Activated gamma-delta T cell treated with Interleukin-2 at 50 U/mL for 16 hours (primary cell): ENCODE data around the gene SEC24B.
A peak's percentile ranks its signal among the peaks of the same experiment; 100 is the strongest.
"Not testable (repeated sequence)": the region's sequence is repeated elsewhere in the genome, so short reads cannot be mapped to it uniquely, and the experiment has no call there.

Source experiments
- DNase-seq: peaks from one replicate; pipeline ENCODE4 v3.0.0-alpha.2; 2020

Gene SEC24B

GRCh38 chr4:109511414-109511813 lies 77.8 kb downstream of the SEC24B start:
- DNase-seq: no peak

DNA sequence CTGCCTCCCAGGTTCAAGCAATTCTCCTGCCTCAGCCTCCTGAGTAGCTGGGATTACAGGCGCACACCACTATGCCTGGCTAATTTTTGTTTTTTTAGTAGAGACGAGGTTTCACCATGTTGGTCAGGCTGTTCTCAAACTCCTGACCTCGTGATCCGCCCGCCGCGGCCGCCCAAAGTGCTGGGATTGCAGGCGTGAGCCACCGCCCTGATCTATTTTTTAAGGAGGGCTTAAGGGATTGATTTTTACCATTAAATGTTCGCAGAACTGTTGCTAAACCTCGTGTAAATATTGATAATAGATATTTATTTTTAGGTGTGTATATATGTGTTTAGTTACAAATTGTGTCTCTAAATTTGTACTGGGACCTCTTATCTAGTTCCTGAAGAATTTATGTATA lies 79.8 kb downstream of the SEC24B start:
- not testable (repeated sequence) for DNase-seq

GRCh38 chr4:109532182-109532581 lies 98.6 kb downstream of the SEC24B start:
- no peak for DNase-seq

DNA sequence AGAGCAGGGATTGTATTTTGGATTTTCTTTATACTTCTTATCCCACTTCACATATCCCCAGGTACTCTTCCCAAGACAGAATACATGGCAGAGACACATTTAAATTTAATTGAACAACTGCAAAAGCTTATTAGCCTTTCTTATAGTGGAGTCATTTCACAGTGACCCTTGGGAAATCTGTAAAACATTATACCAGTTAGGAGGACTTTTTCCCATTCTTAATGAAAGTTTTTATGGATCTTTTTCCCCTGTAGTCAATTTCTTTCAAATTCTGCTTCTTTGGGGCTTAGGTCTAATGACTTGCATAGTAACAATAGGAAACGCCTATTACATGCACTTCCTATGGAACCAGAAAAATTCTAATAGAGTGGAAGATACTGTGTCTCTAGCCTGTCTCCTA lies 111.8 kb downstream of the SEC24B start:
- no peak for DNase-seq

DNA sequence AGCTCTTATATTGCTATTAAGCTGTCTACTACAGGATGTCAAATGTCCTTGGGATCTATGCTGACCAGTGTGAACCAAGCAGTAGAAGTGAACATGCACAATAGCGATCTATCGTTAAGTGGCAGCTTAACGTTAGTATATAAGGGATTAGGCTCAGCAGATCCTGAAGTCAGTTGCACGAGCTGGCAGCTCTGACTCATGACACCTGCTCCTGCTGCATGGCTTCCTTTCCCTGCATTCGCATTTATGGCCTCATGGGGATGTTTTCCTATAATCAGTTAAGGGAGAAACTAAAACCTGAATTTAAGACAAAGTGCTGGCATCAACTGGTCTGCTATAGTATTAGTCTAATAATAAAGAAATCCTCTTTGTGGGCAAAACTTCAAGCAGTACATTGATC lies 113.8 kb downstream of the SEC24B start:
- no peak for DNase-seq

DNA sequence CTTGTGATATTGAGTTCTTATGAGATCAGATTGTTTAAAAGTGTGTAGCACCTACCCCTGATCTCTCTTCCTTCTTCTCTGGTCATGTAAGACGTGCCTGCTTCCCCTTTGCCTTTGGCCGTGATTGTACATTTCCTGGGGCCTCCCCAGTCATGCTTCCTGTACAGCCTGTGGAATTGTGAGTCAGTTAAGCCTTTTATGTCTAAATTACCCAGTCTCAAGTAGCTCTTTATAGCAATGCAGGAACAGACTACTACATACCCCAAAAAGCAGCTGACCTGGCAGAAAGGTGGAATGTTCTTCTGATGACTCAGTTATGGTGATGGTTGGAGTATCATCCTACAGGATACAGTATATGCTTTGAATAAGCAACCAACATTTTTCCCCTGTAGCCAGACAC lies 115.0 kb downstream of the SEC24B start:
- DNase-seq: no peak

GRCh38 chr4:109552237-109552636 lies 118.6 kb downstream of the SEC24B start:
- DNase-seq: no peak

DNA sequence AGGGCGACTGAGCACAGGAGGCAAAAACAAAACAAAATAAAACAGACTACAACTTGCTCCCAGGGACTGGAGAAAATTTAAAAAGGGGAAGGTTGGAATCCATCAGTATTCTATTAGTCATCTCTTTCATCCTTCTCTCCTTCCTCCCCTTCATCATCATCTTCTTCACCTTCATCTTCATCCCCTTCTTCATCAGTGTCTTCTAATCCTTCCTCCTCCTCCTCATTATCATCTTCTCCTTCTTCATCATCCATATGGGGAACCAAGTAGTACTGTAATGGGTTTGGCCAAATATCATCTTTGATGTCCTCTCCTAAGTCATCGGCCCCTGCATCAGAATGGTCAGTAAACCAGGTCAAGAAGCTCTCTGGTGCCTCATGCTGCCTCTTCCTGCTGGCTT lies 119.5 kb downstream of the SEC24B start:
- no peak for DNase-seq

DNA sequence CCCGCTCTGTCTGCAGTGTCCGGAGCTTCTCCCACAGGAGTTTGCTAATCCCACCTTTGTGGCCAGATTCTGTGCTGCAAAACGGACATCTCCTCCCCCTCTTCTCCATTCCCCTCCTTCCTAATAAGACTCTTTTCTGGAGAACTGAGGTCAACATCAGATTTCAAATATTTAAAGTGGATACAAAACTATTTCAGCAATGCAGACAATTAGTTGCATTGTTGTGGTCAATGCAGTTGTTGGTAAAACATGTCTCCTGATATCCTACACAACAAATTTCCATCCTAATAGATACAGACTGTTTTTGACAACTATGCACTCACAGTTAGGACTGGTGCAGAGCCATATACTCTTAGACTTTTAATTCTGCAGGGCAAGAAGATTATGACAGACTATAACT lies 121.4 kb downstream of the SEC24B start:
- no peak for DNase-seq

DNA sequence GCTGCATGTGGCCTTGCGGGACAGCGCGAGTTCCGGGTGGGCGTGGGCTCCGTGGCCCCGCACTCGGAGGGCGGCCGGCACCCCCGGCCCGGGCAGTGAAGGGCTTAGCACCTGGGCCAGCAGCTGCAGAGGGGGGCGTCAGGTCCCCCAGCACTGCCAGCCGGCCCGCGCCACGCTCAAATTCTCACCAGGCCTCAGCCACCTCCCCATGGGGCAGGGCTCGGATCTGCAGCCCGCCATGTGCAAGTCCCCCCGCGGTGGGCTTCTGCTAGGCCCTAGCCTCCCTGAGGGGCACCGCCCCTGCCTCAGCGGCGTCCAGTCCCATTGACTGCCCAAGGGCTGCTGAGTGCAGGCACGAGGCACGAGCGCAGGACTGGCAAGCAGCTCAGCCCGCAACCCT lies 123.8 kb downstream of the SEC24B start:
- DNase-seq: no peak

DNA sequence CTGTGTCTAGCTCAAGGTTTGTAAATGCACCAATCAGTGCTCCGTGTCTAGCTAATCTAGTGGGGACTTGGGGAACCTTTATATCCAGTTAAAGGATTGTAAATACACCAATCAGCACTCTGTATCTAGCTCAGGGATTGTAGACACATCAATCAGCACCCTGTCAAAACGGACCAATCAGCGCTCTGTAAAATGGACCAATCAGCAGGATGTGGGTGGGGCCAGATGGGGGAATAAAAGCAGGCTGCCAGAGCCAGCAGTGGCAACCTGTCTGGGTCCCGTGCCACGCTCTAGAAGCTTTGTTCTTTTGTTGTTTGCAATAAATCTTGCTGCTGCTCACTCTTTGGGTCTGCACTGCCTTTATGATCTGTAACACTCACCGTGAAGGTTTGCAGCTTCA lies 124.5 kb downstream of the SEC24B start:
- not testable (repeated sequence) for DNase-seq

GRCh38 chr4:109559625-109559982 lies 126.0 kb downstream of the SEC24B start:
- DNase-seq: peak; percentile 31

DNA sequence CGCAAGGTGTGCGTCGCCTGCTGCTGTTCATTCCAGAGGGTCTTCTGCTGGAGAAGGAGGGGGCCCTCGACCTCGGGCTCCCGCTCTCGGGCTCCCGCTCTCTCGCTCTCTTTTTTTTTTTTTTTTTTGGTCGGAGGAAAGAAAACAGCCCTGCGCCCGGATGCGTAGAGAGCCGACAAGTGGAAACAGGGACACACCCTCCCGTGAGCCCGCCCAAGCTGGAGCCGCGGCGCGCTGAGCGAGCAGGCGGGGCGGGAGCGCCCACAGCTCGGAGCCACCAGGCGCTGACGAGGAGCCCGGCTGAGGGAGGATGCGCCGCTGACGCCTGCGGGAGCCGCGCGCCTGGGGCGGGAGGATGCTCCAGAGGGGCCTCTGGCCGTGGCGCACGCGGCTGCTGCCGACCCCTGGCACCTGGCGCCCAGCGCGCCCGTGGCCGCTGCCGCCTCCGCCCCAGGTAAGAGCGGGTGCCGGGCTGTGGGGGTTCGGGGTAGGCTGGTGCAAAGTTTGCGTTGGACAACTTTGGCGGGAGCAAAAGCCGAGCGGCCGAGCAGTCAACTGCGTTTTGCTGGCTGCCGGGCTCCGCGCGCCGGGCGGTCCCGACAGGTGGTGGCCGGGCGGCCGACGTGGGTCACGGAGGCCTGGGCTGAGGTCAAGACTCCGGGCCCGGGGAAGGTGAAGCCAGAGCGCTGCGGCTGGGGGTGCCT lies 126.5 kb downstream of the SEC24B start, which contains the start of gene MCUB:
TSS of gene MCUB (plus strand) at position 264 of the 704 bp plus-strand sequence. CDS start at position 356, 92 bp downstream.
- peak; percentile 87 for DNase-seq

DNA sequence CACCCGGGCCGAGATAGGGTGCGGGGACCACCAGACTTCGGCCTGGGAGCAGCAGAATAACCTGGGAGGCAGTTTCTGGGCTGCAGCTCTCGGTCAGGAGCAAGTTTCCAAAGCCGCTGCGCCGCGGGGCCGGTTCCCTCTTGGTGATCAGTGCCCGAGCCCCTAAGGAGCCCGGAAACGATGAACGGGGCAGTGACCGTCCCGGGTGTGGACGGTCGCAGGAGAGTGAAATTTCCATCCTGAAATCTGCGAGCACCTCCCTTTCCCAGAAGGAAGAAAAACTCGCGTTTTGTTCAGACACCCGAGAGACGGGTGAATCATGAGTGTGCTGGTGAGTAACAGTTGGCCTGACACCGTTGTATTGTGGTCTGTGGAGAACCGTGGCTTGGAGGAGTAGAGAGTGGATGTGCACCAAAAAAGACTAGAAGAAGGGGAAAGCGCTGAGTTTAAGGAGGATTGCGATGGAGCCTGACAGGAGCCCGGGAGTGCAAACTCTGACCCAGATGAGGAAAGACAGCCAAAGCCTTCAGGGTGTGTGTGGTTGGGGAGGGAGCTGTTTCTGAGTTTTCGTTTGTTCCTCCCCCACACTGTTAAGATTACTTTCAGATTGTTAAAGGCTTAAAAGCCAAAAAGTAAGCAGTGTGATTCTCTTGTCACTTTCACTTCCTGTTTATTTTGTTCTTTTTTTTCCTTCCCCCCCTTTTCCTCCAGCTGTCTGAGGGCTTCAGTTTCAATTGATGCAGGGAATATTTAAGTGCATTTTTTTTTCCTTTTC lies 127.3 kb downstream of the SEC24B start:
- DNase-seq: peak; percentile 46

DNA sequence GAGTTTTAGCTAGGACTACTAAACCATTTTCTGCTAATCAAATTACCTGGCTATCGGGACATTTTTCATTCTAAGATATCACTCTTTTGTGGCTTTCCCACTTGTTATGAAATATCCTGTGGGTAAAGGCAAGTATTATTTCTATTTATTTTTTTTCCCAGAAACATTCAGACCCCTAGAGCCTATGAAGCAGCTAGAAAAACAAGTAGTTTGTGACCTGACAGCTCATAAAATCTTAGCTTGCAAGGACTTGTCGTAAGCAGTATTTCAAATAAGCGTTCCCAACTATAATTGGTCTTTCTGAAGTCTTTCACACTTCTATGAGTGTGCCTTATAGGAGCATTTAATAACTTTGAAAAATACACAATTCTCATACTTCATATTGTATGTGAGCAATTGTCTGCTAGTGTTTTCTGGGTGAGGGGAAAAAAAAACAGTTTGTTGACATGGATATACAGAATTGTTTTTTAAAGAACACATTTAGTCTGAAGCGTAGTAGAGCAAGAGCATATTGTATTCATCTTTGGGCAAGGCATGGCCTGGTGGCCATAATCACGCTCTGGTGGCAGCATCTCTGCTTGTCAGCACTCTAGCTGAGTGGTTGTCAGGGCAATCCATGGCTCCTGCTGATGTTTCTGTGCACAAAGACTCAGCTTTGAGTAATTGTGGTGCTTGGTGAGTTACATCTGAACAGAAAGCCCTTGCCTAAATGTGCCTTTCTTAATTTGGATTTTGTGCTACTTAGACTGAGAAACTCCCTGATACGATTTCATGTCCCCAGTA lies 129.0 kb downstream of the SEC24B start:
- DNase-seq: no peak

DNA sequence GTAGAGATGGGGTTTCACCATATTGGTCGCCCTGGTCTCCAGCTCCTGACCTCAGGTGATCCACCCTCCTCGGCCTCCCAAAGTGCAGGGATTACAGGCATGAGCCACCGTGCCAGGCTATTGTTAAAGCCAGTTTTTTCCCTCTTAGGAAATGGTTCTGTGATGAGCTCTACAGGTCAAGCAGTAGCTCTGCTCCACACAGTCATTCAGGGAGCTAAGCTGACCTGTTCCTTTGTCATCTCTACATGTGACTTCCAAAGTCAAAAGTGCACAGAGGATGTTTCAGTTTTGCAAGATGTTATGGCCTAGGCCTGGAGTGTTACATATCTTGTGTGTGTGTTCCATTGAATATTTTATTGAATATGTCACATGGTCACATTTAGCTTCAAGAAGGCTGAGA lies 137.9 kb downstream of the SEC24B start:
- no peak for DNase-seq

- DNase-seq: no peak
Observed at GRCh38 chr4:109572154-109572553, 138.5 kb downstream of the SEC24B start.

DNA sequence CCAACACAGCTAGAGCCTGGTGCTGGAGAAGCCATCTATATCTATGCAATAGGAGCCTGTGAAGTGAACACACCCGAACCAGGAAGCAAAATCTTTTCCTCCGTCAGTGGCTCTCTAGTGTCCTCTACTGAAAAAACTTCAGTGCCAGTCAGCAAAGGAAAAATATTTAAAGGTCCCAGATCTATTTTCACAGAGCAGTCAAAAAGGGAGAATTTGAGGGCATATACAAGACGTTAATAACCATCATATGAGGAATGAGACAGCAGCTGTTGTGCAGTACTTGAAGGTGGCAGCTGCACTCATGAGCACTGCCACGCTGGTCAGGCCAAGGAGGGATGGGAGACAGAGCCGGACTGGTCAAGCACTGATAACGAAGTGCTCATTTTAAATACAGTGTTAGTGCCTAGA lies 140.8 kb downstream of the SEC24B start:
- no peak for DNase-seq

GRCh38 chr4:109574931-109575804 lies 141.6 kb downstream of the SEC24B start:
- no peak for DNase-seq

- DNase-seq: no peak
Observed at GRCh38 chr4:109576462-109576861, 142.8 kb downstream of the SEC24B start.

DNA sequence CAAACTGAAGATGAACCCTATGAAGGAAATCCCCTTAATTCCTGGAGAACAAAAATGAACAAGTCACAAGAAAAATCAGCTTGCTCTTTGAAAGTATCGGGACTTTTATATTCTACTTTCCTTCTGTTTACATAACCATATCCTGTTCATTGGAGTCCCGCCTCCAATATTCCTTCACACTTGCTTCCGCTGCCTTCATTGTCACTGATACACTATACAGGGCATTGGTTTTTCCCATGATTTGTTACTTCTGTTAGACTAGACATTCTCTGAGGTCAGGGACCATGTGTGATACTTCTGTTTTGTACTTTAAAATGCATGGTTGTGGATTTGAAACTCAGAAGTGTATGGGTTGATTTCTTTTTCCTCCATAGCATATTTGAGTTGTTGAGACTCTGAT lies 145.2 kb downstream of the SEC24B start:
- DNase-seq: no peak

DNA sequence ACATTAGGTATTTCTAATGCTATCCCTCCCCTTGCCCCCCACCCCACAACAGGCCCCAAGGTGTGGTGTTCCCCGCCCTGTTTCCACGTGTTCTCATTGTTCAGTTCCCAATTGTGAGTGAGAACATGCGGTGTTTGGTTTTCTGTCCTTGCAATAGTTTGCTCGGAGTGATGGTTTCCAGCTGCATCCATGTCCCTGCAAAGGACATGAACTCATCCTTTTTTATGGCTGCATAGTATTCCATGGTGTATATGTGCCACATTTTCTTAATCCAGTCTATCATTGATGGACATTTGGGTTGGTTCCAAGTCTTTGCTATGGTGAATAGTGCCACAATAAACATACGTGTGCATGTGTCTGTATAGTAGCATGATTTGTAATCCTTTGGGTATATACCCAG lies 146.4 kb downstream of the SEC24B start:
- DNase-seq: not testable (repeated sequence)

DNA sequence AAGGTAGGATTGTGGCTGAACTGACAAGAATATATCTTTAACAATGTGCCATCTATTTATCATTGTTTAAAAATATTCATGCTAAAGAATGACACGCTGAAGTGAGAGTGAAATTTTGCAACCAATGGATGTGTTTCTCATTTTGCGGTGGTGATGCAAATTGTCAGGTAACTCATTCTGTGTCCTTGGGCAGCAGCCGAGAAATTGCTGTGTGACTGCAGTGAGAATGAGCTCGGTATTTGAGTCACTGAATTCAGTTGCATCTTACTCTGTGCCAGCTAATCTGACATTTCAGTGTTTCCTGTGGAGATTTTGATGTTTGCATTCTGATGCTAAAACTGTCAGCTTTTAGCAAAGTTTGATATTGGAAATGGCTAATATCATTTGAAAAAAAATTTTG lies 154.6 kb downstream of the SEC24B start:
- peak; percentile 11 for DNase-seq
